Activated CD8-positive, alpha-beta memory T cell treated with anti-CD3 and anti-CD28 coated beads, Interleukin-2, amount 50 U/mL, for 4 hours (primary cell): ENCODE results near the gene STK39.

Source experiments
- DNase-seq: peaks from one replicate; pipeline ENCODE4 v3.0.0-alpha.2; 2020

The STK39 gene

DNA sequence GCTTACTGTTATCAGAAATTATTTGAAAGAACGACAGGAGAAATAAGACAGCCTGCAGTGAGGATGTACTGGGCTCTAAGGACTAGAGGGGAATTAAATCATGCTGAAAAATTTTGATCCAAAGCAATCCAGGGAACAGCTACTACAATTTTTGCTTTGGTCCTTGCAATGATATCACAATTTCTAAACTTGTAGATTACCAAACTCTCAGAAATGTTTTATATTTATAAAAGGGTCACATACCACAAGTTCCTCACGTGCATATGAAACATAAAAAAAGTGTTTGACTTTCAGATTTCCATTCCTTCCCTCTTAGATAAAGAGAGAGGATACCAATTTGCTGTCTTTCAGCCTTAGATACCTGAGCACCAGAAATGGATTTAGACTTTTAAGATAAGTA, 261.2 kb downstream of the STK39 start:
- no peak for DNase-seq

- DNase-seq: no peak
Observed at GRCh38 chr2:167981945-167982344, 265.4 kb downstream of the STK39 start.

- DNase-seq: no peak
Observed at GRCh38 chr2:167980439-167980838, 267.0 kb downstream of the STK39 start.

- no peak for DNase-seq
Observed at GRCh38 chr2:167972746-167973145, 274.6 kb downstream of the STK39 start.

DNA sequence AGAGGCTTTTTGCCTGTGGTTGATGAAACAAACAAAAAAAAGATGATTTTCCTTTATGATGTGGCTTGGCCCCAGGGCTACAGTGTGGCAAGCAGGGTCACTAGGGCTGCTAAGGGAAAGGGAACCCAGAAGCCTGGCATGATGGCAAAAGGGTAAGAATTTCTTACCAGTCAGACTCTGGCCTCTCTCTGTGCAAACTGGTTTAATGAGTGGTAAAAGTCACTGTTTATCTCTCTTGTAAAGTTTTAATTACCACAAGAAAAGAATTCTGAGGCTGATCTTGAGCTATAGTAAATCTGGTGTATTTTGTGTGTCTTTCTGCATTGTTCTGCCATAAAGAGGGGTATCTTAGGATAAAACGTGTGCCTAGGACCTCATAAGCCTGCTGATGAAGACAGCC, 275.4 kb downstream of the STK39 start:
- DNase-seq: no peak

DNA sequence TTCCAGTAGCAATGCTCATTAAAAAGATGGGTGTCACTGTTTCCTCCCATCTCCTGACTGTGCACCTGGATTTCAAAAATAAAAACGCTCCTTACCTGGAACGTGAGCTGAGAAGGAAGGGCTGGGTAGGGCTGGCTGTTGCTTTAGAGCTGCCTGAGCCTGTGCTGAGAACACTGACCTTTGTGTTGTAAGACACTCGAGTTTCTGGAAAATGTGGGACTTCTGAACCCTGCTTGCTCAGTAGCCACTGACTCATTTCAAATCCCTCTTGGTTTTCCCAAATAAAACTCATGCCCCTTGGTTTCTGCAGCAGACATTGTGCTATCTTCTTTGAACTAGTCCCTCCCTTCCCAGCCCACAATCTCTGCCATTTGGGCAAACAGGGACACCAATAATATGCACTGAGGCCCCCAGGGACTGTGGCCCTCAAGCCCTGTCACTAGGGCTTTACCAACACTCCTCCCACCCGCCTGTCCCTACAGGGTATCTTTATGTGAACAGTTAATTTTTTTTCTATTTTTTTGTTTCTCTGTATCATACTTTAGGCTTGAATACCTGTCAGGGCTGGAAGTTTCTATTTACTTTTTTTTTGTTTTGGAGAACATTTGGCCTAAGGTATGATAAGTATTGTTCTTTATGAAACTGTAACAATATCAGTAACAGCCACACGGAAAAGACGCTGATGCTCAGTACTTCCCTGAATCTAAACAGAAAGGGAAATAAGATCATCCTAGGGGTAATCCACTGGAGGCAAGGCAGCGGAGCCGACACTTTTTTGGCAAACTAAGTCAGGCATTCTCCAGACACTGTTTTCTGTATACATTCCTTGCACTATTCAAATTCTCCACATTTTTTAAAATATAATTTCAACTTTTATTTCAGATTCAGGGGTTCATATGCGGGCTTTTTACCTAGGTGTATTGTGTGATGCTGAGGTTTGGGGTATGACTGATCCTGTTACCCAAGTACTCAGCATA, 280.2 kb downstream of the STK39 start:
- no peak for DNase-seq

GRCh38 chr2:167965907-167966761, 281.3 kb downstream of the STK39 start:
- DNase-seq: no peak

- no peak for DNase-seq
Observed at GRCh38 chr2:167964650-167965413, 282.6 kb downstream of the STK39 start.

DNA sequence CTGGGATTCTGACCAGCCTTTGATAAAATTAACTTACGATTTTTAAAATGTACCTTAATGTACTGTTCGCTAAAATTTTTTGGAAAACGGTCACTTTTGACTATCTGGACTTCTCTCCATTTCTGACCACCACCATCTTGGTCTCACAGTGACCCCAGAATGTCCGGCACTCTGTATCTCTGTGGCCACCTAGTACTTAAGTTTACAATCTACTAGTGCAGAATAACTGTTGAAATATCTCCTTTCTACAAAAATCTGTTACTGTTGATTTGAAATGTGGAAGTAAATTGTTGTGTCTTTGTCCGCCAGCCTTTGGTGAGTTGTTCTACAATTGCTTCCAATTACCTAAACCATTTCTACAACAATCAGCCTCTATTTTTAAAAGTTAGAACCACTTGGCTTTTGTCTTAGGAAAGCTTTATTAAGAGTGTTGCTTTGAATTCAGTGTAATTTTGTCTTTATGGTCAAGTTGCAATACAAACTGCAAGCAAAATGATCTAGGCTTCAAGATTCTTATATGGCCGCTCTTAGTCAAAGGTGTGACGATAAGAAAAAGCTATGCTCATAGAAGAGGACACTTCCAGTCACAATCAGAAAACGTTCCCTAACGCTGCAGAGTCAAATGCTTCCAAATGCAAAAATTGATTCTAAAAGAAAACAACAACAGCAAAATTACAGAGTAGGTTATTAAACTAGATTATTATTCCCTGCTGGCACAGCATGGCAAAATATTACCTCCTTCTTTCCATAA, 283.3 kb downstream of the STK39 start:
- DNase-seq: no peak

DNA sequence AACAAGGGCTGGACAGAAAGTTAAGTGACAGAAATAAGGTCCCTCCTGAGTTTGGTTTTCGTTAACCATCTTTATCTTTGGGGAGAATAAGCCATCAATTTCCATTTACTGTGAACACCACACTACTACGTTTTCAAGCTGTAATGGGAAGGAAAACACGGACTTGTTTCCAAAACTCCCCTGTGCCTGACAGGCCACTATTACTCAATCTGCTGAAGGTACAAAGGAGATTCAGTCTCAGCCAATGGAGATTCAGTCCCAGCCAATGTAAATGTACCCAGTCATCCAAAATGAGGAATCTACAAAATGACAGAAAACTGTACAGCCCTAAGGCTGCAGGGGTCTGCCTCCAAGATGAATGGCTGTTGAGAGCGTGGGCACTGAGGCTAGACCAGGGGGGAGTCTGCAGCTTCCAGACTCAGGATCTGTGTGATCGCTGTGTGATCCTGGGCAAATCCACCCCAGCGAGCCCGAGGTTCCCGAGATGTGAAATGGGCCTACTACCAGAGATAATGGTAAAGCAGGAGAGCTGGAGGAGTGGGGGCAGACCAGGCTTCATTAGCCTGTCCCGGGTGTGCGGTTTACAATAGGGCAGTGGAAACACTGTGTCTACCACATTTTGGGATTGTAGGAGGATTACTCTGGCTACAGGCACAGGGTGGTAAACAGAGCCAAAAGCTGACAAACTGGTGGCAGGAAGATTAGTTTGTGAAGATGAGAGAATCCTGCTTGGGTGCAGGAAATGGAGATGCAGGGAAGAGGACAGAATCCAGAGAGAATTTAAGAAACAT, 284.8 kb downstream of the STK39 start:
- no peak for DNase-seq

- DNase-seq: no peak
Observed at GRCh38 chr2:167961536-167962048, 285.8 kb downstream of the STK39 start.

DNA sequence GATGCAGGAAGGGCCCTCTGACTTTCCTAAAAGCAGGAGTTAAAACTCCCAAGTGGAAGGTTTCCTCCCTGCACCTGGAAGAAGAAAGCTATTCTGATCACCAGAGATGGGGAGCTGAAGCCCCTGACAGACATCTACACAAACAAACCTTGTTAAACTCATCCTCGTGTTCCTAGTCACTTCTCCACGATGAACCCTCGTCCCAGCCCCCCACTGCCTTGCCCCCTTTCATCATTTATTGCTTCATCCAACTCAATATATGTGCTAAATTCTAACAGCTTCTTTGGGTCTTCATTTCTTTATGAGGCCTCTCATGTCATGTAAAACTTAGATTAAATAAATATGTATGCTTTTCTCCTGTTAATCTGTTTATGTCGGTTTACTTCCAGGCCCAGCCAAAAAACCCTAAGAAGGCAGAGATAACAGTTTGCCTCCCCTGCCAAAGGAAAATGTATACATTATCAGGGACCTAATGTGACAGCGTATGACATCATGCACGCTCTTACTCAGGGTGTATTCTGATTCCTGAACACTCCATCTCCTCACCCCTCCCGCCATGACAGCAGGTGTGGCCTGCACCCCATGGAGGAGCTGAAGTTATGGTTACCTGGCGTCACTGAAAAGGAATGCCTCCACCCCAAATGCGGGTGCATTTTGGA, 287.2 kb downstream of the STK39 start:
- DNase-seq: no peak

DNA sequence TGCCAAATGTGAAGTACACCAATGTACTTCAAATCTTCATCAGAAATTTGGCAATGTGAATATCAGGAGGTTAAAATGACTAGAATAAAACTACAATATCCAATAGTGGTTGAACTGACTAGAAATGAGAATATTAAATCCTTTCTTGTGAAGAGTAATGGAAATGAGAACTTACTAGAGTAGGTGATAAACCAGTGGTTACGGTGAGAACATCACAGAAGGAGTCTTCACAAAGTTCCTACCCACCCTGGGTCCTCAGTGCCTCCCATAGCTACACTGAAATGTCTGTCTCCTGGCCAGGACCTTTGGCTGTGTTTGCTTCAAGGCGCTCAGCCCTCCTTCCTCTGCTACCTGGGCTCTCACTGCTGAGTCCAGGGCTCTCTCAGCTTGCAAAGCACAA, 289.7 kb downstream of the STK39 start:
- DNase-seq: no peak

DNA sequence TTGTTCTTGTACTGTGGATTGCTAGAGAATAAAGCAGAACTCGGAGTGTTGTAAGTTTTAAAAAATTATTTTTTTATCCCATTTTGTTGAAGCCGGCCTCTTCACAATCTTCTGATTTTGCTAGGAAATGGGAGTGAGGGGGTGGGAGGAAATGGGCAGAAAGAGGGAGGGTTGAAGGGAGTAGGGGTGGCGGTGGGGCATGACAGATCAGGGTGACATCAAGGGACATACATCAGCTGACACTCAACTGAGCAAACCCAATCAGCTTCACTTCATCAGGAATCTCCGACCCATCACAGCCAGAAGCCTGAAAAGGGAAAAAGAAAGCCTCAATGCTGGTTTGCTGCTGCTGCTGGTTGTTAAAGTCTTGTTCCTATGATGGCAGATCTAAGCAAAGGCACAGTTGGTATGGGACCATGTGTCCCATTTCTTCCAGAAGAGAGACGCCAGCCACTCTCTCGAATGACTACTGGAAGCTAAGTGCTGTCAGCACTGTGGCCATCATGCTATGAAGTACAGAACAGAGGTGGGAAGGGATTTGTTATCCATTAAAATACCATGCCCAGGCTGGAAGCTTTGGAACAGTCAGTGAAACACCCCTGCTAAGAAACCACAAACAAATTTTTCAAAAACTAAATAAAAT, 292.0 kb downstream of the STK39 start:
- no peak for DNase-seq

DNA sequence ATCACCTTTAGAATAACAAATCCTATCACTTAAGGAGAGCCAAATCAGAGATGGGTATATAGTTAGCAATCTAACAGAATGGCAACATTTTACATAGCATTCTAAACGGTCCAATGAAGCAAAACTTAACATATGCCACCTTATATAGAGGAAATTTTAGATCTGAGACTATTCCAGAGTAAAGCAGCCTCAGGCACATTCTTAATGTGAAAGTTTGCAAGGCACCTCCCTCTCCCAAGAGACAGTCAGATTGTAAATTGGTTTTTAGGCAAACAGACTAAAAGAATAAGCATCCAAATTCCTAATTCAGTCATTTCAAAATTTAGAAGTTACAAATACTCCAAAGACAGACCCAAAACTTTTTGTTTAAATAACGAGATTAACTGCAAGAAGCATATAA, 292.9 kb downstream of the STK39 start:
- no peak for DNase-seq

GRCh38 chr2:167953776-167954175, 293.6 kb downstream of the STK39 start:
- no peak for DNase-seq

DNA sequence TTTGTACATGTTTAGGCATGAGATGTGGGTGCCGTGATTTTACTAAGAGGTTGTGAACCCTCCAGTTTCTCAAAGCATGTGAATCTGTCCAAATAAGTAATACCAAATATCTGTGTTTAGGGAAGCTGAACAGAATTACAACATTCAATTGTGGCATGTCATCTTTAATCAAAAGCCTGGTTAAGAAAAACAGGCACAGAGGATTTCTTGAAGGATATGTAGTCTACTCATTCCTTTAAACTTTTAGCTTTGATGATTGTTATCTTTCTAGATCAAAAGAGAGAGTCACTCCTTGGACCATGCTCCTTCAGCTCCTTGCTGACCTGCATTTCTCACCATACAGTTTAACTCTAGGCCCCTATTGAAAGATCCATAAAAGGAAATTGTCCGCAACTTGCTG, 296.8 kb downstream of the STK39 start:
- no peak for DNase-seq

DNA sequence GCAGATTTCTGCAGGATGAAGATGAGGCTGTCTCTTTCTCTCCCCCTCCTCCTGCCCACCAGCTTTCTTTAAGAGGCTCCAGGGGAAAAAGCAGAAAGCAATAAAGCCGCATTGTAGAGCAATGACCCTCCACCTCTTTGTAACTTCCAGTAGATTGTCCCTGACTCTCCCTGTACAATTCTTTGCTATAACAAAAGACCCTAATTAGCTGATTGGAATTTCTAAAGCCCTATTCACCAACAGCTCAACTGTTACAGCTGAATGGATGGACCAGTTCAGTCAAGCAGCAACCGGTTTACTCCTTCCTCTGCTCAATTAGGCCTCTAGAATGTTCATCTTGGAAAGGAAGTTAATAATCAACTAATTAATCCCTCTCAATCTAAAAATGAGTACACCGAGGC, 301.0 kb downstream of the STK39 start:
- no peak for DNase-seq

DNA sequence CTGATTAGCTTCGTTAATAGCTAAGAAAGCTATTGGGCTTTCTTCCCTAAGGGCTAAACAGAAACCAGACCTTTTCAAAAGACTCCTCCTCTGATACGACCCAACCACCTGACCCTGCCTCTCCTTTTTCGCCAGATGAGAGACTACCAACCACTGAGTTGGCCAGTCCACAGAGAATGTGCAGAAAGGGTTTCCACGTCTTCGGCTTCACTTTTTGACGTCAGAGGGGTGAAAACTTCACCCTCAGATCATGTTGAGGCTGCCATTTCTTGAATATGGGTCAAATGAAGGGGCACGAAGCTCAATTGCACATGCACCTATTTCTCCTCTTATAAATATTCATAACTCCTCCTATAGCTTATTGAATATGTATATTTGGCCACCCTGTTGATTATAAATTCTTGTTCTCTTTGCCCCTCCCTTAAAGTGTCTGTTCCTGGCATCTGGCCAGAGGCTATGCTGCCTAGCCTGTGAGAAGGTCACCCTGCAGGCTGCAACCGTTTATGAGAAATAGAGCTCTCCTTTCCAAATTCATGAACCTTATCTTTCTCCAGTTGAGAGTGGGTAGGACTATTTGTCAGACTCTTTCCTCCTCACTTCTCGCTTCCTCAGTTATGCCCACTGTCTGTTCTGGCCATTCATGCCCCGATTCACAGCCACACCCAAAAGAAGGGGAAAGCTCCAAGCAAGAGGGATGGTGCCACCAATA, 301.6 kb downstream of the STK39 start:
- DNase-seq: no peak
